HT1080 (cell line): ENCODE measurements around the gene NEMP1. TPM values are rescaled to one million over a fixed set of nuclear protein-coding genes. Genes with fewer than 3 reads are reported as not detected.
A peak's percentile ranks its signal among the peaks of the same experiment; 100 is the strongest.
"Not testable (repeated sequence)": the region's sequence is repeated elsewhere in the genome, so short reads cannot be mapped to it uniquely, and the experiment has no call there.

Experiments used
- DNase-seq: peaks from one replicate; pipeline ENCODE4 v3.0.0-alpha.2; 2015; ENCODE audit warnings: low read depth
- total RNA-seq: library from RNA; depleted of rRNA; stranded (reverse); fragments of >200 nt; shearing (Covaris generic); gene quantifications from 2 replicates; pipeline ENCODE4 v1.2.3, GENCODE V29; 2014

Gene NEMP1
- total RNA-seq, 1 experiment from 2014 or later: 23.3 TPM

- peak; percentile 32 for DNase-seq
These were observed 47.4 kb downstream of the NEMP1 start for GRCh38 chr12:57031138-57031725.

- DNase-seq: no peak
These were observed 49.1 kb downstream of the NEMP1 start for GRCh38 chr12:57029457-57029856.

DNA sequence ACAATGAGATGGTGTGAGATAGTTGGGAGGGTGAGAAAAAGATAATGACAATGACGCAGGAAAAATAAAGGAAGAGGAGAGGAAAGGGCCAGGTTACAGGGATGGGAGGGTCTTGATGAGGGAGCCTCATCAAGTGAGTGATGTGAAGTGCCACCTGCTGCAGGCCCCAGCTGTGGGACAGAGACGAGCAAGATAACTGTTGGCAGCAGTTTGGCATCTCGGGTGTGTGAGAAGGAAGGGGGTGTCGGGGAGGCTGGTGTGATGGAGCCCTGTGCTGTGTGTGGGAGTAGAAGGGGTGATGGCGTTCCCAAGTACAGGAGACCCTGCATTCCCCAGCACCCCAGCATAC lies 50.8 kb downstream of the NEMP1 start:
- no peak for DNase-seq

DNA sequence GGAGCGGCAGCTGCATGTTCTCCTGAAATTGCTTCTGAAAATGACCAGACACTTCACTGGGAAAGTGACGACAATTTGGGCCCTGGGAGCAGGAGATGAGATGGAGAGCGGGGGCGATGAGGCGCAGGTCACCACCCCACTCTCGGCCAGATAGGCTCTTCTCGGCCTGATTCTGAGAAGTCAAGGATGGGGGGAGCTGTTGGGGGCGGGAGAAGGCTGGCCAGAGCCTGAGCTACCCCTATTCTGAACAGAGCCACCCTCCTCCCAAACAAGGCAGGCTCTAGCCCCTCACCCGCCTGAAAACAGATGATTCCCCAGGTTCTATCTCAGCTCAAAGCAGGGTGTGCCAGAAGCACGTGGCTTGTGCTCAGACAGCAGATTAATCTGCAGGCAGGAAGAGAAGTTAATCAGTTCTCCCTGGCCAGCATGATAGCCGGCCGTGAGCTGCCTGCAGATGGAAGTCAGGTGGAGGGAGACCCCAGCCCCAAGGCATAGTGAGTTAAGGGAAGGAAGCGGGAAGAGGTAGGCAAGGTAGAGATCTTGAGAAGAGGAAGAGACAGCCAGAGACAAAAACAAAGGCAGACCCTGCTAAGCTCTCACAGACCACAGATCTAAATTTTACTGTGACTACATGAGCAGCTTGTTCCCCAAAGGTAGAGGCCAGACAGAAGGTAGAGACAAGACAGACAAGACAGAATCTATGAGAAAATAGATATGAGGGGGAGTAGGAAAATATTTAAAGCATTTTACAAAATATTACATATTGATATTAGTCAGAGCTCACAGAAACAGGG lies 51.4 kb downstream of the NEMP1 start:
- DNase-seq: no peak

DNA sequence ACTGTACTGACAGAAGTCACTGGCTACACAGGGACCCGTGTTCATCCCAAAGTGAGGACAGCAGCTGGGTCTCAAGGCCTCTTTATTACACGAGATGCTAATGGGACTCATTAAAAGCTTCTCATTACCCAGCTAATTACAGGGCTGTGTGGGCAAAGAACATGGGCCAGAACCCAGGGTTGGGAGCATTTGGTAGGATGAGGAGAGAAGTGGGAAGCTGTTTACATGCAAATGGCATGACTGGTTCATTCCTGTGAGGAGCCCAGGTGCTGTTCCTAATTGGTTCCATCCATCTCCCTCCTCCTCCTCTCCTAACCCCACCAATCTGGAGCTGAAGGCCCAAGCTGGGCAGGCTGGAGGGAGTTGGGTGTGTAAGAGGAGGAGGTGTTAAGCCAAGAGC lies 53.4 kb downstream of the NEMP1 start:
- no peak for DNase-seq

DNA sequence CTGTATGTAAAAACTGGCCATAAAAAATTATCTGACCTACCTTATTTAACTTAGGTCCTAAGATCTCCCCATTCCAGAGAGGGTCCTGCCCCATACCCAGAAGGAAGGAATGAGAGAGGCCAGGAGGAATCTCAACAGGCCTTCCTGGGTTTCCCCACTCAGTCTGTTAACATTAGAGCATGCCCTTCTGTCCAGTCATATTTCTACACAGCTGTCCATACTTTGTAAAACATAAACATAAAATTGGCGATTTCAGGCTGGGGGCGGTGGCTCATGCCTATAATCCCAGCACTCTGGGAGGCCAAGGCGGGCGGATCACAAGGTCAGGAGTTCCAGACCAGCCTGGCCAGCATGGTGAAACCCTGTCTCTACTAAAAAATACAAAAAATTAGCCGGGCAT lies 56.3 kb downstream of the NEMP1 start:
- DNase-seq: not testable (repeated sequence)

DNA sequence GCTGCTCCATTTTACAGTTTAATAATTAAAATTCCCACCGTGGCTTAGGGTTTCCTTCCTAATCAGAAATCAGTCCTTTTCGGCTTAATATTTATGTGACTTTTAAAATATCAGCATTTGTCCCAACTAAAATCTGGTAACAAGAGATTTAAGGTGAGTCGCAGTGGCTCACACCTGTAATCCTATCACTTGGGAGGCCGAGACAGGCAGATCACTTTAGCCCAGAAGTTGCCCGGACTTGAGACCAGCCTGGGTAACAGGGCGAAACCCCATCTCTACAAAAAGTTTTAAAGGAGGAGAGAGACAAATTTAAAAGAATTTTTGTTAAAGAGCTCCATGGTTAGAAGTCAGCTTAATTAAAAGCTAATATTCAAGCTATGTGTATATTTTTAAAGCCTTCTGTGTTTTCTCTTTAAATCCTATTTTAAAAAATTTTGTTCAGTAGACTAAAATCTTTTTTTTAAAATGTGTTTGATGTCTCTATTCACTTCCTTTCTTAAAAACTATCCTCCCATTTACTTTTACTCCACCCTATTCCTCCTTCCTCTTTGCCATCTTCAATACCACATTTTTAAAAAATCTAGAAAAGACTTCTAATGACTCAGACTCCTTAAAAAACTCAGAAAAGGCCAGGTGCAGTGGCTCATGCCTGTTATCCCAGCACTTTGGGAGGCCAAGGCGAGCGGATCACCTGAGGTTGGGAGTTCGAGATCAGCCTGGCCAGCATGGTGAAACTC lies 58.4 kb downstream of the NEMP1 start:
- no peak for DNase-seq

DNA sequence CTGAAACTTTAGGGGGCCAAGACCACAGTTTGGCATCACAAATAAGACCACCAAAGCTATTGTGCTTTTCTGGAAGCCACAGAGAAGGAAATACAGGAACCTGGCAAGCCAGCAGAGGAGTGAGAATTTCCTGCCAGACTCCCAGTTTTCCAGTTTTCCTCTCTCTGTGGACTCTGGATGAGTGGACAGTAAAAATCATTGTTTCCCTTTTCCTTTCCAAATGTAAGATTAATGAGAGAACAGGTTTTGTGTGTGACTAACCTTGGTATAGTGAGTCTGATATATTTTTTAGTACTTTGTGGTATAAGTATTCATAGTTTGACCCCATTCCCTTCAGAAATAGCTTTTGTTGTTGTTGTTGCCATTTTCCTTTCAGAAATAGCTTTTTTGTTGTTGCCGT lies 59.7 kb downstream of the NEMP1 start:
- no peak for DNase-seq

- not testable (repeated sequence) for DNase-seq
These were observed 60.2 kb downstream of the NEMP1 start for GRCh38 chr12:57018353-57018752.

DNA sequence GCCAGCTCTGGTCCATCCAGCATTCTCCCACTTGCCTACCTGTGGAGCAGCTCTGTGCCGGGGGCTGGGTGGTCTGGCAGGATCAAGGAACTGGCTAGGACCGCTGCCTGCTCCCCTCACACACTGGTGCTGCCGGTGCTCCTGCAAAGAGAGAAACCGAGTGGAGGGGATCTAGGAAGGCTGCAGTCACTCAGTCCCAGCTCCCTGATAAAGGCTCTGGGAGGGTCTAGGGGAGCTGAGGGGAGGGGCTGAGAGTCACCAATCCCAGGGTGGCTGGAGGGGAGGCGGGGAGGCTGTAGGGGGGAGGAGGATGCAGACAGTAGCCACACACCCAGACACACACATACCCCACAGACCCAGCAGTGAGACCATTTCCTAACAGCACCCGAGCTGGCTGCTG lies 62.2 kb downstream of the NEMP1 start, which contains the start of gene TAC3:
TSS of gene TAC3 (minus strand) at position 182 of the 400 bp plus-strand sequence. CDS start 732 bp downstream, outside the sequence.
- no peak for DNase-seq

DNA sequence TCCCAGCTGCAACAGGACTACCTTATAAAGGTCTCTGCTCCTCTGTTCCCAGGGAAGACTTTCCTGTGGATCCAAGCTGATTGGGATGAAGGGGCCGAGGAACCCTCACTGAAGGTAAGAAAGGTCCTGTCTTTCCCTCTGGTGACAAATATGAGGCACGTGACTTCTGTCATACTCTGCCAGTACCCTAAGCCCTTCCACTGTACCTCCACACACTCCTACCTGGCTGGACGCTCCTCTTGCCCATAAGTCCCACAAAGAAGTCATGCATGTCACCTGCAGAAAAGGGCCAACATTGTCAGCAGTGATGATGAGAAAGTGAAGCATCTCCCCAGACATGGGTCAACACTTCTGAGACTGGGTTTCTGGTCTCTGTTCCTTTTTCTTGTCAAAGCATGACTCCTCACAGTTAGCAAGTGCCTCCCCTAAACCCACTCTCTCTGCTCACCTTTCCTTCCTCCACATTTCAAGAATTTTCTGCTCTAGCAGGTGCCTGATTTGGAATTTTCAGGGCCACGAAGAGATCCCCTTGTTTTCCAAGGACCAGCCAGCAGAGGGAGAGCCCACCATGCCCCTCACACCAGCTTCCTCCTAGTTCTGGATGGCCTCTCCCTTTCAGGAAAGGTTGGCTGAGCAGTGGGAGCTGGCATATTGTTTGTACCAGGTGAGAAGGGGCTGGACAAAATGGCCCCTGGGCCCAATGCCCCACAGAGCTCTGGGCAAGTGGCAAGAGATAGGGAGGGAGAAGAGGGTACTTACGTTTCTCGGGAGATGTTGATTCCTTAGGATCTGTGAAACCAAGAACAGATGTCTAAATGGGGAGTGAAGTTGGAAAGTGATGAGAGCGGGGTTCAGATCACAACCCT lies 65.8 kb downstream of the NEMP1 start:
- DNase-seq: no peak

DNA sequence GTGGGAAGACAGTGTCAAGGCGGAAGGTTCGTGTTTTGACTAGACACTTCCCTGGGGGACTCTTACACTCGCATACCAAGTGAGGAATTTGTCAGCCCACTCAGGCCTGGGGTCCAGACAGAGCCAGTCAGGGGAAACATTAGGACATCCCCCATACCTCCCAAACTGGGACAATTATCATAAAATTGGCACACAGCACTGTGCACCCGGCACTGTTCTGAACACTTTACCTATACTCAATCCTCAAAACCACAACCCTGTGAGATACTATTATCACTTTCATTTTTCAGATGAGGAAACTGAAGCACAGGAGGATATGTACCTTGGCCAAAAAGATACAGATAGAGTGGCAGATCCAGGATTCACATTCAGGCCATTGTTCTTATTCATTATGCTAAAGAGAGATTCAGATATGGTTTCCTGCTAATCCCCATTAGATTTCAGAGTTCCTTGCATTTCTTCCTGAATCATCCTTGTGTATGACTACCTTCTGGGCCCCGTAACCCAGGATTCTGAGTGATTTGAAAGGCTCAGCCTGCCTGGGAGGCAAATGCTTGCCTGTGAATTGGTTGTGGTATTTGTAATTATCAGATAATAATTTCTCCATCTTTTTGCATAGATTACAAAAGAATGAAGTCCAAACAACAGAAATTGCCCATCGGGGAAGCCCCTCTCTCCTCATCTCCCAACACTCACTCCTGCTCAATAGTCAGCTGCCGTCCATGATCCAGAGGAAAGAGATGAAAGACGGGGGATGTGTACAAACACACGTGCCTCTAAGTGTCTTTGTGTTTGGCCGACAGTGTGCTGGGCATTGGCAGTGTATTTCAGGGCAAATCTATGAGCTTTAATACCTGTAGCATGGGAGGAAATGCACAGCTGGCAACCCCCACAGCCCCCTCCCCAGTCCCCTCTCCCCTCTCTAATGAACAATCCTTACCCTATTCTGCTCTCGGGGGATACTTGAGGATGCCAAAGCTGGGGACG lies 66.9 kb downstream of the NEMP1 start:
- no peak for DNase-seq

- no peak for DNase-seq
These were observed 67.9 kb downstream of the NEMP1 start for GRCh38 chr12:57010627-57011247.

DNA sequence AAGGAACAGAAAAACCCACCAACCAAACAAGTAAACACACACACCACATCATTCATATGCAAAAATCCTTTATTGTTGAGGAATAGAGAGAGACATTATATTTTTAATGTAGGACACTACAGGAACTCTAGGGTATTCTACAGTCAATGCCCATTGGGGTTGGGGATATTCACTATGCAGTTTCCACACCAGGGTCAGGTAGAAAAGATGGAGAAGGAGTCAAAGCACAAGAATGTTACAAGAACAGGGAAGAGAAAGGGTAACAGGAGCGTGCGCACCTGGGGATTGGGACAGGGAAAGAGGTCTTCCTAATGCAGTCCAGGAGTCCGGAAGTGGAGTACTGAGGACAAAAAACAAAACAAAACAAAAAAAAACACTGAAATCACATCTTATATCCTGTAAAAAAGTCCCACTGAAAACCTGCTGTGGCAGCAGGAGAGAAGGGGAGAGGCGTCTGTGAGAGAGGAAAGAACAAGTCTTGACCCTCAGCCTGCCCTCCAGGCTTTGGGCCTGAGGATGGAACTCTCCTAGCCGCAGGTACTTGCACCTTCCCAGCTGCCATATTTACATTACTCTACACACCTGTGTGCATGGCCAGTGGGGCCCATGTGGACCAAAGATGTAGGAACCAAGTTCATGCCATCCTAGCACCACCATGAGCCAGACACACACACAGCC lies 68.5 kb downstream of the NEMP1 start:
- no peak for DNase-seq

GRCh38 chr12:57008178-57008577 lies 70.4 kb downstream of the NEMP1 start:
- peak; percentile 74 for DNase-seq

- no peak for DNase-seq
These were observed 71.6 kb downstream of the NEMP1 start for GRCh38 chr12:57006809-57007475.

- DNase-seq: no peak
These were observed 72.4 kb downstream of the NEMP1 start, which contains the start of gene ZBTB39 for GRCh38 chr12:57005980-57006808. Gene ZBTB39 (minus strand): TSS chr12:57006546. CDS start chr12:57004917, 1,629 bp downstream.
